ENCODE data around the gene STH.

STH gene

GRCh38 chr17:45966606-45967280 is 32.3 kb upstream of the STH start:
- no peak for FAIRE-seq
- no peak for DNase-seq (ENCODE audit: insufficient read length, low spot score)

- no peak for DNase-seq (ENCODE audit: insufficient read length, low spot score)
- no peak for FAIRE-seq
Measured at GRCh38 chr17:45967378-45967777, 31.7 kb upstream of the STH start.

GRCh38 chr17:45968732-45969131 is 30.3 kb upstream of the STH start:
- no peak for FAIRE-seq

GRCh38 chr17:45969726-45970125 is 29.3 kb upstream of the STH start:
- DNase-seq (ENCODE audit: insufficient read length, low spot score) (no peak), FAIRE-seq (no peak)

More at GRCh38 chr17:45968732-45969131, 30.3 kb upstream of the STH start:
- DNase-seq (ENCODE audit: insufficient read length, low spot score) = no peak

- FAIRE-seq = no peak
- no peak for DNase-seq (ENCODE audit: insufficient read length, low spot score)
Measured at GRCh38 chr17:45970659-45971058, 28.4 kb upstream of the STH start.

- no peak for DNase-seq (ENCODE audit: insufficient read length, low spot score)
- FAIRE-seq = peak; percentile 76
Measured at GRCh38 chr17:45971698-45972141, 27.3 kb upstream of the STH start.

GRCh38 chr17:45972531-45972930 is 26.5 kb upstream of the STH start:
- DNase-seq (ENCODE audit: insufficient read length, low spot score) = no peak
- no peak for FAIRE-seq

- no peak for FAIRE-seq
- DNase-seq (ENCODE audit: insufficient read length, low spot score) = no peak
Measured at GRCh38 chr17:45973099-45973780, 25.8 kb upstream of the STH start.

- FAIRE-seq (peak; percentile 31), DNase-seq (ENCODE audit: insufficient read length, low spot score) (no peak)
Measured at GRCh38 chr17:45973946-45974859, 24.8 kb upstream of the STH start.

GRCh38 chr17:45974916-45975630 is 24.0 kb upstream of the STH start:
- no peak for FAIRE-seq
- no peak for DNase-seq (ENCODE audit: insufficient read length, low spot score)

GRCh38 chr17:45975640-45976295 is 23.3 kb upstream of the STH start:
- FAIRE-seq (no peak), DNase-seq (ENCODE audit: insufficient read length, low spot score) (no peak)

- DNase-seq (ENCODE audit: insufficient read length, low spot score) (no peak), FAIRE-seq (no peak)
Measured at GRCh38 chr17:45976391-45976754, 22.7 kb upstream of the STH start.

GRCh38 chr17:45976755-45977505 is 22.1 kb upstream of the STH start:
- DNase-seq (ENCODE audit: insufficient read length, low spot score) = peak; percentile 59
- FAIRE-seq = peak; percentile 44

GRCh38 chr17:45977506-45977824 is 21.6 kb upstream of the STH start:
- DNase-seq (ENCODE audit: insufficient read length, low spot score) (no peak), FAIRE-seq (no peak)

- no peak for DNase-seq (ENCODE audit: insufficient read length, low spot score)
- peak; percentile 86 for FAIRE-seq
Measured at GRCh38 chr17:45977976-45978626, 20.9 kb upstream of the STH start.

GRCh38 chr17:45979137-45979536 is 19.9 kb upstream of the STH start:
- DNase-seq (ENCODE audit: insufficient read length, low spot score) (no peak), FAIRE-seq (no peak)

- FAIRE-seq = no peak
- no peak for DNase-seq (ENCODE audit: insufficient read length, low spot score)
Measured at GRCh38 chr17:45980855-45981254, 18.2 kb upstream of the STH start.

- DNase-seq (ENCODE audit: insufficient read length, low spot score) (no peak), FAIRE-seq (no peak)
Measured at GRCh38 chr17:45981306-45981705, 17.7 kb upstream of the STH start.

Data from HTR-8/SVneo (cell line).